ENCODE measurements around the gene CA9. TPM values are rescaled to one million over a fixed set of nuclear protein-coding genes. Genes with fewer than 3 reads are reported as not detected.

CA9 gene
- polyA plus RNA-seq, 1 donor, result 0.87 TPM

- no peak for DNase-seq (ENCODE audit: low read depth)
These were observed 2.1 kb downstream of the CA9 start for GRCh38 chr9:35675732-35676392.

- no peak for DNase-seq (ENCODE audit: low read depth)
These were observed 5.4 kb downstream of the CA9 start for GRCh38 chr9:35679091-35679490.

- no peak for DNase-seq (ENCODE audit: low read depth)
These were observed 6.1 kb downstream of the CA9 start for GRCh38 chr9:35679766-35680330.

- DNase-seq (ENCODE audit: low read depth), result no peak
These were observed 6.8 kb downstream of the CA9 start for GRCh38 chr9:35680331-35681105.

- DNase-seq (ENCODE audit: low read depth), result no peak
These were observed 7.7 kb downstream of the CA9 start for GRCh38 chr9:35681341-35682002.

GRCh38 chr9:35682051-35682450 lies 8.3 kb downstream of the CA9 start:
- DNase-seq (ENCODE audit: low read depth), result no peak

- DNase-seq (ENCODE audit: low read depth), result no peak
These were observed 9.0 kb downstream of the CA9 start for GRCh38 chr9:35682520-35683315.

GRCh38 chr9:35683323-35683722 lies 9.6 kb downstream of the CA9 start:
- no peak for DNase-seq (ENCODE audit: low read depth)

- DNase-seq (ENCODE audit: low read depth), result no peak
These were observed 11.2 kb downstream of the CA9 start for GRCh38 chr9:35684921-35685320.

- DNase-seq (ENCODE audit: low read depth), result no peak
These were observed 11.8 kb downstream of the CA9 start for GRCh38 chr9:35685506-35685905.

- DNase-seq (ENCODE audit: low read depth), result no peak
These were observed 12.8 kb downstream of the CA9 start for GRCh38 chr9:35686222-35687203.

GRCh38 chr9:35687306-35687705 lies 13.6 kb downstream of the CA9 start:
- no peak for DNase-seq (ENCODE audit: low read depth)

GRCh38 chr9:35687972-35688557 lies 14.3 kb downstream of the CA9 start:
- DNase-seq (ENCODE audit: low read depth), result no peak

- no peak for DNase-seq (ENCODE audit: low read depth)
These were observed 15.1 kb downstream of the CA9 start for GRCh38 chr9:35688558-35689541.

GRCh38 chr9:35689542-35690293 lies 16.0 kb downstream of the CA9 start, which contains the start of gene TPM2:
TSS of gene TPM2 (minus strand) at chr9:35689925. CDS start at chr9:35689817, 108 bp downstream.
- no peak for DNase-seq (ENCODE audit: low read depth)

GRCh38 chr9:35690294-35690613 lies 16.5 kb downstream of the CA9 start:
- DNase-seq (ENCODE audit: low read depth), result no peak

- DNase-seq (ENCODE audit: low read depth), result no peak
These were observed 17.0 kb downstream of the CA9 start for GRCh38 chr9:35690614-35691333.

GRCh38 chr9:35691334-35691650 lies 17.6 kb downstream of the CA9 start:
- DNase-seq (ENCODE audit: low read depth), result no peak
